ENCODE measurements around the gene DRD3. TPM values are rescaled to one million over a fixed set of nuclear protein-coding genes. Genes with fewer than 3 reads are reported as not detected.

Gene DRD3
- total RNA-seq, 1 donor from 2014 or later = not detected

GRCh38 chr3:114219741-114220140 lies 40.9 kb upstream of the DRD3 start:
- peaks cover 9% of the 10 kb centered on the region for H3K4me1 Mint-ChIP-seq
- no peak overlapping the region for H3K4me3 Mint-ChIP-seq
- H3K4me3 ChIP-seq = no peak overlapping the region
- no peaks in the 10 kb centered on the region for H4K20me1 ChIP-seq (ENCODE audit: low read depth)
- TF ChIP-seq CTCF (IDR thresholded peaks at IDR 0.05) (no peak), EZH2 (IDR thresholded peaks at IDR 0.05) (no peak), EZH2phosphoT487 (IDR thresholded peaks at IDR 0.05) (no peak)
- no peaks in the 10 kb centered on the region for H3K9me3 ChIP-seq (ENCODE audit: low read depth)
- no peak overlapping the region for H3K9ac ChIP-seq
- H3K4me1 ChIP-seq = peaks cover 2% of the 10 kb centered on the region
- H3K27ac ChIP-seq = no peak overlapping the region
- H3K9me3 Mint-ChIP-seq = peaks cover 2% of the 10 kb centered on the region
- H3K36me3 ChIP-seq = no peaks in the 10 kb centered on the region
- H3K4me2 ChIP-seq = no peak overlapping the region
- no peak for DNase-seq (ENCODE audit: low spot score)
- H3K79me2 ChIP-seq (ENCODE audit: low read depth) = no peaks in the 10 kb centered on the region
- no peak overlapping the region for H3K27ac Mint-ChIP-seq
- no peaks in the 10 kb centered on the region for H3F3A ChIP-seq (ENCODE audit: low read depth)
- no peaks in the 10 kb centered on the region for H3K27me3 Mint-ChIP-seq (ENCODE audit: insufficient read depth, low read depth)
- H3K36me3 Mint-ChIP-seq = no peaks in the 10 kb centered on the region
- H2AFZ ChIP-seq (replicated peaks) = no peak overlapping the region
- no peaks in the 10 kb centered on the region for H3K27me3 ChIP-seq

- no peak overlapping the region for H3K27ac ChIP-seq
- Mint-ChIP-seq H3K4me1 (peaks cover 9% of the 10 kb centered on the region), H3K9me3 (no peaks in the 10 kb centered on the region), H3K4me3 (no peak overlapping the region), H3K36me3 (no peaks in the 10 kb centered on the region), H3K27me3 (ENCODE audit: insufficient read depth, low read depth) (no peaks in the 10 kb centered on the region), H3K27ac (no peak overlapping the region)
- H2AFZ ChIP-seq (replicated peaks) = no peak overlapping the region
- H3K4me2 ChIP-seq = no peak overlapping the region
- H3K9me3 ChIP-seq (ENCODE audit: low read depth) = no peaks in the 10 kb centered on the region
- H4K20me1 ChIP-seq (ENCODE audit: low read depth) = no peaks in the 10 kb centered on the region
- H3K9ac ChIP-seq = no peak overlapping the region
- H3F3A ChIP-seq (ENCODE audit: low read depth) = no peaks in the 10 kb centered on the region
- peaks cover 12% of the 10 kb centered on the region for H3K4me1 ChIP-seq
- TF ChIP-seq CTCF (IDR thresholded peaks at IDR 0.05) (no peak), EZH2phosphoT487 (IDR thresholded peaks at IDR 0.05) (no peak), EZH2 (IDR thresholded peaks at IDR 0.05) (no peak)
- DNase-seq (ENCODE audit: low spot score) = no peak
- no peaks in the 10 kb centered on the region for H3K27me3 ChIP-seq
- H3K36me3 ChIP-seq = no peaks in the 10 kb centered on the region
- no peaks in the 10 kb centered on the region for H3K79me2 ChIP-seq (ENCODE audit: low read depth)
- H3K4me3 ChIP-seq = no peak overlapping the region
These were observed 39.8 kb upstream of the DRD3 start for GRCh38 chr3:114218578-114219185.

- Histone ChIP-seq H3K4me2 (no peak overlapping the region), H3K9me3 (ENCODE audit: low read depth) (no peaks in the 10 kb centered on the region), H3K9ac (no peak overlapping the region), H4K20me1 (ENCODE audit: low read depth) (no peaks in the 10 kb centered on the region), H3K27ac (no peak overlapping the region), H3K4me1 (peaks cover 13% of the 10 kb centered on the region), H3F3A (ENCODE audit: low read depth) (no peaks in the 10 kb centered on the region), H2AFZ (replicated peaks) (no peak overlapping the region), H3K4me3 (no peak overlapping the region), H3K27me3 (no peaks in the 10 kb centered on the region), H3K79me2 (ENCODE audit: low read depth) (no peaks in the 10 kb centered on the region), H3K36me3 (no peaks in the 10 kb centered on the region)
- no peak overlapping the region for H3K4me3 Mint-ChIP-seq
- no peak for DNase-seq (ENCODE audit: low spot score)
- H3K27ac Mint-ChIP-seq = no peak overlapping the region
- H3K9me3 Mint-ChIP-seq = no peaks in the 10 kb centered on the region
- H3K36me3 Mint-ChIP-seq = no peaks in the 10 kb centered on the region
- peaks cover 9% of the 10 kb centered on the region for H3K4me1 Mint-ChIP-seq
- no peaks in the 10 kb centered on the region for H3K27me3 Mint-ChIP-seq (ENCODE audit: insufficient read depth, low read depth)
- TF ChIP-seq EZH2phosphoT487 (IDR thresholded peaks at IDR 0.05) (no peak), CTCF (IDR thresholded peaks at IDR 0.05) (no peak), EZH2 (IDR thresholded peaks at IDR 0.05) (no peak)
These were observed 39.2 kb upstream of the DRD3 start for GRCh38 chr3:114218006-114218405.

All from neural progenitor cell (in vitro differentiated cells).